ENCODE measurements around the gene CENPI. TPM values are rescaled to one million over a fixed set of nuclear protein-coding genes. Genes with fewer than 3 reads are reported as not detected.

Gene CENPI
- total RNA-seq, 1 donor from 2014 or later: 39.8 TPM

GRCh38 chrX:101081231-101081630 lies 16.8 kb upstream of the CENPI start:
- H3K27ac Mint-ChIP-seq (ENCODE audit: unreplicated experiment): no peak overlapping the region
- no peaks in the 10 kb centered on the region for H3K36me3 Mint-ChIP-seq (ENCODE audit: low read depth)
- peaks cover 20% of the 10 kb centered on the region for H3K4me1 Mint-ChIP-seq
- no peak for TF ChIP-seq CTCF (conservative IDR thresholded peaks at IDR 0.05)
- no peak overlapping the region for H3K4me3 Mint-ChIP-seq
- no peak for DNase-seq (ENCODE audit: low read depth, low spot score)
- no peaks in the 10 kb centered on the region for H3K9me3 Mint-ChIP-seq
- peaks cover 5% of the 10 kb centered on the region for H3K27me3 Mint-ChIP-seq (ENCODE audit: low read depth)

GRCh38 chrX:101091817-101092216 lies 6.2 kb upstream of the CENPI start:
- Mint-ChIP-seq H3K27ac (ENCODE audit: unreplicated experiment) (peak overlapping the region; percentile 4), H3K36me3 (ENCODE audit: low read depth) (peaks cover 5% of the 10 kb centered on the region), H3K4me1 (no peaks in the 10 kb centered on the region), H3K4me3 (no peak overlapping the region), H3K9me3 (peaks cover 3% of the 10 kb centered on the region), H3K27me3 (ENCODE audit: low read depth) (no peaks in the 10 kb centered on the region)
- no peak for TF ChIP-seq CTCF (conservative IDR thresholded peaks at IDR 0.05)
- DNase-seq (ENCODE audit: low read depth, low spot score): no peak

GRCh38 chrX:101108284-101108683 lies 10.3 kb downstream of the CENPI start:
- Mint-ChIP-seq H3K36me3 (ENCODE audit: low read depth) (peaks cover 11% of the 10 kb centered on the region), H3K27ac (ENCODE audit: unreplicated experiment) (no peak overlapping the region), H3K4me1 (no peaks in the 10 kb centered on the region), H3K27me3 (ENCODE audit: low read depth) (no peaks in the 10 kb centered on the region), H3K4me3 (no peak overlapping the region), H3K9me3 (peaks cover 3% of the 10 kb centered on the region)
- TF ChIP-seq CTCF (conservative IDR thresholded peaks at IDR 0.05): no peak
- DNase-seq (ENCODE audit: low read depth, low spot score): no peak

GRCh38 chrX:101117701-101118100 lies 19.7 kb downstream of the CENPI start:
- TF ChIP-seq CTCF (conservative IDR thresholded peaks at IDR 0.05): no peak
- H3K36me3 Mint-ChIP-seq (ENCODE audit: low read depth): peaks cover 22% of the 10 kb centered on the region
- no peak overlapping the region for H3K27ac Mint-ChIP-seq (ENCODE audit: unreplicated experiment)
- H3K4me3 Mint-ChIP-seq: no peak overlapping the region
- peaks cover 2% of the 10 kb centered on the region for H3K9me3 Mint-ChIP-seq
- no peaks in the 10 kb centered on the region for H3K27me3 Mint-ChIP-seq (ENCODE audit: low read depth)
- H3K4me1 Mint-ChIP-seq: no peaks in the 10 kb centered on the region
- DNase-seq (ENCODE audit: low read depth, low spot score): no peak

GRCh38 chrX:101136235-101136634 lies 38.2 kb downstream of the CENPI start:
- H3K9me3 Mint-ChIP-seq: peaks cover 2% of the 10 kb centered on the region
- no peak overlapping the region for H3K4me3 Mint-ChIP-seq
- H3K36me3 Mint-ChIP-seq (ENCODE audit: low read depth): peaks cover 21% of the 10 kb centered on the region
- no peak for TF ChIP-seq CTCF (conservative IDR thresholded peaks at IDR 0.05)
- H3K27me3 Mint-ChIP-seq (ENCODE audit: low read depth): no peaks in the 10 kb centered on the region
- H3K27ac Mint-ChIP-seq (ENCODE audit: unreplicated experiment): no peak overlapping the region
- no peak for DNase-seq (ENCODE audit: low read depth, low spot score)
- no peaks in the 10 kb centered on the region for H3K4me1 Mint-ChIP-seq

Other genes with a start within 250 kb of the CENPI start
- not detected in 2 replicates for gene NOX1, start 223.8 kb upstream of the CENPI start, total RNA-seq
- gene XKRX, start 169.3 kb upstream of the CENPI start, total RNA-seq: 0.41 and 0.51 TPM in 2 replicates
- not detected in 2 replicates for gene ARL13A, start 128.5 kb upstream of the CENPI start, total RNA-seq
- 15.7 and 17.1 TPM in 2 replicates for gene TRMT2B, start 46.1 kb upstream of the CENPI start, total RNA-seq
- gene TMEM35A, start 19.3 kb upstream of the CENPI start, total RNA-seq: 8.7 and 9.1 TPM in 2 replicates
- 2.4 and 2.9 TPM in 2 replicates for gene DRP2, start 121.6 kb downstream of the CENPI start, total RNA-seq
- gene TAF7L, start 193.1 kb downstream of the CENPI start, total RNA-seq: 0.19 TPM in 1 of 2 replicates, not detected in the other